Liver (tissue), 9 donors: ENCODE results near the gene S100PBP. TPM values are rescaled to one million over a fixed set of nuclear protein-coding genes. Genes with fewer than 3 reads are reported as not detected.

ENCODE experiments used
- DNase-seq: peaks from one replicate; pipeline ENCODE4 v3.0.0-alpha.2; 2017; ENCODE audit warnings: low spot score
- H3K27ac ChIP-seq, 2 donors: one replicate each; pipeline ENCODE4 v1.7.0; 2013; ENCODE audit warnings: inconsistent platforms in 2 of 2, low read length in 2 of 2, control low read depth in 1 of 2, low read depth in 1 of 2, mild to moderate bottlenecking in 1 of 2
- H3K27me3 ChIP-seq, 4 donors: one replicate each; pipeline versions ENCODE4 v1.6.1 to v1.7.0; 2013; ENCODE audit warnings: low read length in 3 of 4, inconsistent platforms in 1 of 4, mild to moderate bottlenecking in 1 of 4, moderate library complexity in 1 of 4; ENCODE audit not compliant: control insufficient read depth in 4 of 4, insufficient read depth in 4 of 4
- H3K36me3 ChIP-seq, 4 donors: one replicate each; pipeline versions ENCODE4 v1.6.1 to v1.7.0; 2013; ENCODE audit warnings: low read length in 3 of 4, mild to moderate bottlenecking in 3 of 4, low read depth in 1 of 4, moderate library complexity in 1 of 4; ENCODE audit not compliant: control insufficient read depth in 4 of 4, insufficient read depth in 3 of 4
- H3K4me1 ChIP-seq, 4 donors: one replicate each; pipeline versions ENCODE4 v1.6.1 to v1.7.0; 2013; ENCODE audit warnings: low read length in 3 of 4, mild to moderate bottlenecking in 3 of 4, moderate library complexity in 1 of 4; ENCODE audit not compliant: control insufficient read depth in 4 of 4, insufficient read depth in 4 of 4
- H3K4me3 ChIP-seq, 3 donors: one replicate each; pipeline versions ENCODE4 v1.6.1 to v1.7.0; 2013; ENCODE audit warnings: low read length in 3 of 3, control low read depth in 1 of 3, low read depth in 1 of 3, mild to moderate bottlenecking in 1 of 3
- H3K9ac ChIP-seq, 2 donors: one replicate each; pipeline ENCODE4 v1.7.0; 2013; ENCODE audit warnings: low read length in 2 of 2, mild to moderate bottlenecking in 2 of 2, moderate library complexity in 2 of 2, control low read depth in 1 of 2, low read depth in 1 of 2
- H3K9me3 ChIP-seq, 4 donors: one replicate each; pipeline versions ENCODE4 v1.6.1 to v1.7.0; 2013; ENCODE audit warnings: low read length in 3 of 4; ENCODE audit not compliant: control insufficient read depth in 4 of 4
- EGR1 ChIP-seq, 2 donors: IDR thresholded peaks; 2 replicates each; pipeline ENCODE4 v1.6.1; 2016 to 2018; ENCODE audit warnings: antibody characterized with exemption in 2 of 2, low read depth in 2 of 2
- FOXA2 ChIP-seq: IDR thresholded peaks from 2 replicates; pipeline ENCODE4 v1.6.1; 2016; ENCODE audit warnings: antibody characterized with exemption
- GABPA ChIP-seq, 2 donors: IDR thresholded peaks in 1 of 2; conservative IDR thresholded peaks in 1 of 2; 2 replicates each; pipeline ENCODE4 v1.6.1; 2016; ENCODE audit warnings: antibody characterized with exemption in 2 of 2, mild to moderate bottlenecking in 1 of 2, moderate library complexity in 1 of 2
- HNF4A ChIP-seq, 2 donors: conservative IDR thresholded peaks; 2 replicates each; pipeline ENCODE4 v1.6.1; 2016; ENCODE audit warnings: antibody characterized with exemption in 2 of 2, mild to moderate bottlenecking in 2 of 2
- HNF4G ChIP-seq: IDR thresholded peaks from 2 replicates; pipeline ENCODE4 v1.6.1; 2016; ENCODE audit warnings: antibody characterized with exemption
- NR2F2 ChIP-seq: IDR thresholded peaks from 2 replicates; pipeline ENCODE4 v1.6.1; 2016; ENCODE audit warnings: antibody characterized with exemption
- RAD21 ChIP-seq, 2 donors: IDR thresholded peaks; 2 replicates each; pipeline ENCODE4 v1.6.1; 2016; ENCODE audit warnings: antibody characterized with exemption in 2 of 2, mild to moderate bottlenecking in 2 of 2
- RXRA ChIP-seq, 2 donors: IDR thresholded peaks; 2 replicates each; pipeline ENCODE4 v1.6.1; 2017 to 2018; ENCODE audit warnings: antibody characterized with exemption in 2 of 2, mild to moderate bottlenecking in 1 of 2
- SP1 ChIP-seq: IDR thresholded peaks from 2 replicates; pipeline ENCODE4 v1.6.1; 2018; ENCODE audit warnings: antibody characterized with exemption, mild to moderate bottlenecking
- TAF1 ChIP-seq: conservative IDR thresholded peaks from 2 replicates; pipeline ENCODE4 v1.6.1; 2016; ENCODE audit warnings: antibody characterized with exemption, mild to moderate bottlenecking
- YY1 ChIP-seq: IDR thresholded peaks from 2 replicates; pipeline ENCODE4 v1.6.1; 2016; ENCODE audit warnings: antibody characterized with exemption, mild to moderate bottlenecking
- WGBS: extraction: QIAGEN DNeasy Blood & Tissue Kit; methylation state at CpG from one replicate; pipeline ENCODE4 v1.1.7; 2013; 5-methylcytosine and 5-hydroxymethylcytosine counted together
- polyA plus RNA-seq, 2 donors: library from polyadenylated mRNA; stranded (reverse) in 1 of 2; unstranded in 1 of 2; fragments of 200-250 nt in 1 of 2; fragments of >200 nt in 1 of 2; fragmentation: Nextera tagmentation in 1 of 2; extraction: Ambion mirVana in 1 of 2; gene quantifications; one replicate each; pipeline versions ENCODE4 v1.2.1 to v1.2.3, GENCODE V29; 2013 to 2015
- total RNA-seq, 2 donors: library from RNA; depleted of rRNA; stranded (reverse); fragments of >200 nt; gene quantifications; one replicate each; pipeline ENCODE4 v1.2.3, GENCODE V29; 2014
- TF ChIP-seq, protein P1 (sequence below): IDR thresholded peaks from 2 replicates; pipeline ENCODE4 v1.6.1; 2016; ENCODE audit warnings: antibody characterized with exemption
- TF ChIP-seq, protein P2 (sequence below): IDR thresholded peaks from 2 replicates; pipeline ENCODE4 v1.6.1; 2016; ENCODE audit warnings: antibody characterized with exemption
- TF ChIP-seq, protein P3 (sequence below): fragments of 150-350 bp; IDR thresholded peaks from 2 replicates; pipeline ENCODE4 v1.5.1; 2017; ENCODE audit warnings: improper control_type of control experiment, low read depth, low read length; ENCODE audit not compliant: missing input control
- TF ChIP-seq, protein P4 (sequence below): IDR thresholded peaks from 2 replicates; pipeline ENCODE4 v1.6.1; 2016; ENCODE audit warnings: antibody characterized with exemption
- donor health status: healthy.
- donor health status: healthy.
- donor health status: healthy.
- donor health status: healthy.
- donor health status: healthy.

The S100PBP gene
- total and polyA plus RNA-seq, 4 donors = 1.9 to 24.8 (median 11.1) TPM

DNA sequence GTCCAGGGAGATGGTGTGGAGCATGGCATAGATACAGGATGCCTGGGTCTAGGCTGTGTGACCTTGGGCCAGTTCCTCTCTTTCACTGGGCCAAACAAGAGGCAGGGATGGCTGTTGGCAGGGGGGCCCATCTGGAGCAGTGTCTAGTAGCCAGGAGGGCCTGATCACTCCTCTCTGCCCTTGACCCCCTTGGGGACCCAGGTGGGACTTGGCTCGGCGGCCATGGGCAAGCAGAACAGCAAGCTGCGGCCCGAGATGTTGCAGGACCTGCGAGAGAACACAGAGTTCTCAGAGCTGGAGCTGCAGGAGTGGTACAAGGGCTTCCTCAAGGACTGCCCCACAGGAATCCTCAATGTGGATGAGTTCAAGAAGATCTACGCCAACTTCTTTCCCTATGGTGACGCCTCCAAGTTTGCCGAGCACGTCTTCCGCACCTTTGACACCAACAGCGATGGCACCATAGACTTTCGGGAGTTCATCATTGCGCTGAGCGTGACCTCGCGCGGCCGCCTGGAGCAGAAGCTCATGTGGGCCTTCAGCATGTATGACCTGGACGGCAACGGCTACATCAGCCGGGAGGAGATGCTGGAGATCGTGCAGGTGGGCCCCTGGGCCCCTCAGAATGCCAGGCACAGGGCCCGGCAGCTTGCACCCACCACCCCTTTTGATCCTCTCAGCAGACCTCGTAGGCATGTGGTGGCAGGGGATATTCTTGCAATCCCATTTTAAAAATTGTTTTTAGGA is 71.4 kb downstream of the S100PBP start:
- H3K27ac ChIP-seq = no peak overlapping the region
- no peak for DNase-seq
- no peak overlapping the region for H3K4me3 ChIP-seq
- TF ChIP-seq, protein P1, sequence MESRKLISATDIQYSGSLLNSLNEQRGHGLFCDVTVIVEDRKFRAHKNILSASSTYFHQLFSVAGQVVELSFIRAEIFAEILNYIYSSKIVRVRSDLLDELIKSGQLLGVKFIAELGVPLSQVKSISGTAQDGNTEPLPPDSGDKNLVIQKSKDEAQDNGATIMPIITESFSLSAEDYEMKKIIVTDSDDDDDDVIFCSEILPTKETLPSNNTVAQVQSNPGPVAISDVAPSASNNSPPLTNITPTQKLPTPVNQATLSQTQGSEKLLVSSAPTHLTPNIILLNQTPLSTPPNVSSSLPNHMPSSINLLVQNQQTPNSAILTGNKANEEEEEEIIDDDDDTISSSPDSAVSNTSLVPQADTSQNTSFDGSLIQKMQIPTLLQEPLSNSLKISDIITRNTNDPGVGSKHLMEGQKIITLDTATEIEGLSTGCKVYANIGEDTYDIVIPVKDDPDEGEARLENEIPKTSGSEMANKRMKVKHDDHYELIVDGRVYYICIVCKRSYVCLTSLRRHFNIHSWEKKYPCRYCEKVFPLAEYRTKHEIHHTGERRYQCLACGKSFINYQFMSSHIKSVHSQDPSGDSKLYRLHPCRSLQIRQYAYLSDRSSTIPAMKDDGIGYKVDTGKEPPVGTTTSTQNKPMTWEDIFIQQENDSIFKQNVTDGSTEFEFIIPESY = no peak
- no peak for TF ChIP-seq SP1
- no peaks in the 10 kb centered on the region for H3K9me3 ChIP-seq
- H3K27me3 ChIP-seq = peaks cover 0 to 10% (median 3%) of the 10 kb centered on the region in 4 donors
- 91% methylated on average over 24 of the region's 24 CpGs for WGBS
- no peaks in the 10 kb centered on the region for H3K36me3 ChIP-seq
- peaks cover 0 to 10% (median 2%) of the 10 kb centered on the region in 4 donors for H3K4me1 ChIP-seq
- H3K9ac ChIP-seq = no peak overlapping the region

DNA sequence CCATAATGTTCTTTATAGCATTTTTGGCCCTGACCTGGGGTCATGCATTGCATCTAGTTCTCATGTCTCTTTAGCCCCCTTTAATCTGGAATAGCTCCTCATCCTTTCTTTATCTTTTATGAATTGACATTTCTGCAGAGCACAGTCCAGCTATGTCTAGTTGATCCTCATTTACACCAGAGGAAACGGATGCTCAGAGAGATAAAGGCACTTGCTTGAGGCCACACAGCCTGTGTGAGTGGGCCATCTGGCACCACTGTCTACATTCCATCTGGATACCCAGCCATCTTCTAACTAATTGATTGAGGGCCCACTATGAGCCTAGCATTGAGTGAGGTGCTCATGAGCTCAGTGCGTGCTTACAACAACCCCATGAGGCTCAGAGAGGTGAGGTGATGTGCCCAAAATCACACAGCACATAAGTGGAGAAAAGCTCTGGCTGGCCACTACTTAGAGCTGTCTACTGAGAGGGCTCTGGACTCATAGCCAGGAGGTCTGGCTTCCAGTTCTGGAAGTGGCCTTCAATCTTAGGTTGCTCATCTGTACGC is 72.4 kb downstream of the S100PBP start:
- Histone ChIP-seq H3K4me1 (peaks cover 0 to 10% (median 3%) of the 10 kb centered on the region in 4 donors), H3K36me3 (no peaks in the 10 kb centered on the region), H3K9ac (no peak overlapping the region), H3K27me3 (peaks cover 0 to 10% (median 3%) of the 10 kb centered on the region in 4 donors), H3K4me3 (no peak overlapping the region), H3K27ac (no peak overlapping the region), H3K9me3 (no peaks in the 10 kb centered on the region)
- no peak for DNase-seq
- TF ChIP-seq, protein P1 = no peak
- TF ChIP-seq FOXA2 = no peak
- no peak for TF ChIP-seq EGR1 (IDR thresholded peaks at IDR 0.05; ENCODE audit: low read depth in 2 of 2)
- no peak for TF ChIP-seq HNF4A (conservative IDR thresholded peaks at IDR 0.05)
- no peak for TF ChIP-seq HNF4G
- TF ChIP-seq, protein P2, sequence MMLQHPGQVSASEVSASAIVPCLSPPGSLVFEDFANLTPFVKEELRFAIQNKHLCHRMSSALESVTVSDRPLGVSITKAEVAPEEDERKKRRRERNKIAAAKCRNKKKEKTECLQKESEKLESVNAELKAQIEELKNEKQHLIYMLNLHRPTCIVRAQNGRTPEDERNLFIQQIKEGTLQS = no peak
- TF ChIP-seq GABPA (IDR thresholded peaks at IDR 0.05 in 1 of 2, conservative IDR thresholded peaks at IDR 0.05 in 1 of 2) = no peak
- TF ChIP-seq, protein P3, sequence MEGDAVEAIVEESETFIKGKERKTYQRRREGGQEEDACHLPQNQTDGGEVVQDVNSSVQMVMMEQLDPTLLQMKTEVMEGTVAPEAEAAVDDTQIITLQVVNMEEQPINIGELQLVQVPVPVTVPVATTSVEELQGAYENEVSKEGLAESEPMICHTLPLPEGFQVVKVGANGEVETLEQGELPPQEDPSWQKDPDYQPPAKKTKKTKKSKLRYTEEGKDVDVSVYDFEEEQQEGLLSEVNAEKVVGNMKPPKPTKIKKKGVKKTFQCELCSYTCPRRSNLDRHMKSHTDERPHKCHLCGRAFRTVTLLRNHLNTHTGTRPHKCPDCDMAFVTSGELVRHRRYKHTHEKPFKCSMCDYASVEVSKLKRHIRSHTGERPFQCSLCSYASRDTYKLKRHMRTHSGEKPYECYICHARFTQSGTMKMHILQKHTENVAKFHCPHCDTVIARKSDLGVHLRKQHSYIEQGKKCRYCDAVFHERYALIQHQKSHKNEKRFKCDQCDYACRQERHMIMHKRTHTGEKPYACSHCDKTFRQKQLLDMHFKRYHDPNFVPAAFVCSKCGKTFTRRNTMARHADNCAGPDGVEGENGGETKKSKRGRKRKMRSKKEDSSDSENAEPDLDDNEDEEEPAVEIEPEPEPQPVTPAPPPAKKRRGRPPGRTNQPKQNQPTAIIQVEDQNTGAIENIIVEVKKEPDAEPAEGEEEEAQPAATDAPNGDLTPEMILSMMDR = no peak
- no peak for TF ChIP-seq RXRA (IDR thresholded peaks at IDR 0.05)
- no peak for TF ChIP-seq YY1
- TF ChIP-seq, protein P4, sequence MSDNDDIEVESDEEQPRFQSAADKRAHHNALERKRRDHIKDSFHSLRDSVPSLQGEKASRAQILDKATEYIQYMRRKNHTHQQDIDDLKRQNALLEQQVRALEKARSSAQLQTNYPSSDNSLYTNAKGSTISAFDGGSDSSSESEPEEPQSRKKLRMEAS = no peak
- no peak for TF ChIP-seq SP1
- TF ChIP-seq NR2F2 = no peak
- no peak for TF ChIP-seq RAD21 (IDR thresholded peaks at IDR 0.05)
- no peak for TF ChIP-seq TAF1
- WGBS = 89% methylated on average over 3 of the region's 3 CpGs
